Activated CD8-positive, alpha-beta T cell treated with anti-CD3 and anti-CD28 coated beads for 36 hours (primary cell): ENCODE measurements around the gene ANP32A. TPM values are rescaled to one million over a fixed set of nuclear protein-coding genes. Genes with fewer than 3 reads are reported as not detected.

Experiments
- ATAC-seq: fragments of 200-7000 bp; cut with Tn5 transposase; one replicate; pipeline ENCODE4 v1.10.0; 2021; ENCODE audit warnings: mild to moderate bottlenecking, moderate library complexity
- CTCF ChIA-PET: fragments of 350-600 bp; sonication (Branson Sonifier 250); formaldehyde crosslinking; loops from one replicate; lab custom pipeline; 2021; ENCODE audit warnings: antibody characterized with exemption; lab: Charles Lee
- POLR2A ChIA-PET: fragments of 350-600 bp; sonication (Branson Sonifier 250); formaldehyde crosslinking; loops from one replicate; lab custom pipeline; 2021; ENCODE audit warnings: antibody characterized with exemption; lab: Charles Lee
- DNase-seq: peaks from one replicate; pipeline ENCODE4 v3.0.0-alpha.2; 2020
- H3K27ac Mint-ChIP-seq: one replicate; pipeline ENCODE4 v1.8.0; 2021; ENCODE audit warnings: mild to moderate bottlenecking, mixed read lengths
- H3K27me3 Mint-ChIP-seq: one replicate; pipeline ENCODE4 v1.8.0; 2021; ENCODE audit warnings: mixed read lengths
- H3K36me3 Mint-ChIP-seq: one replicate; pipeline ENCODE4 v1.8.0; 2021; ENCODE audit warnings: low read depth, mixed read lengths
- H3K4me1 Mint-ChIP-seq: one replicate; pipeline ENCODE4 v1.8.0; 2021; ENCODE audit warnings: low read depth, mixed read lengths
- H3K4me3 Mint-ChIP-seq: one replicate; pipeline ENCODE4 v1.8.0; 2021; ENCODE audit warnings: mild to moderate bottlenecking, moderate library complexity, mixed read lengths
- H3K9me3 Mint-ChIP-seq: one replicate; pipeline ENCODE4 v1.8.0; 2021; ENCODE audit warnings: mixed read lengths
- CTCF ChIP-seq: fragments of 200-600 bp; IDR thresholded peaks from one replicate; pipeline ENCODE4 v1.8.0; 2022; ENCODE audit warnings: antibody characterized with exemption, mild to moderate bottlenecking
- intact Hi-C: fragments of 100-400 bp; cut with micrococcal nuclease; formaldehyde crosslinking; loops from one replicate; pipeline ENCODE4 v1.10.0; 2022
- total RNA-seq, 2 experiments: library from RNA; stranded (reverse); gene quantifications; one replicate each; pipeline ENCODE4 v1.2.3, GENCODE V29; 2021

Gene ANP32A
- total RNA-seq, 2 experiments from 2014 or later: 239 to 246 TPM

- TF ChIP-seq CTCF: no peak
- CTCF ChIA-PET: interaction anchor here (0.8 to 8.4 kb wide), 5 partner anchors 14 to 222 kb away, joined by 3 to 55 read pairs (median 3); no protein-coding TSS in a partner anchor
- Mint-ChIP-seq H3K4me1 (peaks cover 39% of the 10 kb centered on the region), H3K27me3 (no peaks in the 10 kb centered on the region), H3K9me3 (no peaks in the 10 kb centered on the region), H3K36me3 (peaks cover 51% of the 10 kb centered on the region), H3K4me3 (no peak overlapping the region), H3K27ac (peak overlapping the region; percentile 31)
- POLR2A ChIA-PET: interaction anchor here (0.7 to 2.6 kb wide), 3 partner anchors 26 to 39 kb away, joined by 3 to 11 read pairs (median 4); partner anchors contain the start of gene ANP32A
- intact Hi-C loops: no loop called here
- ATAC-seq: no peak
- DNase-seq: no peak
Measured at GRCh38 chr15:68781217-68781616, 39.5 kb downstream of the ANP32A start.

GRCh38 chr15:68778876-68779275 lies 41.8 kb downstream of the ANP32A start:
- no peak for ATAC-seq
- Mint-ChIP-seq H3K36me3 (peaks cover 38% of the 10 kb centered on the region), H3K4me1 (peaks cover 24% of the 10 kb centered on the region), H3K27me3 (no peaks in the 10 kb centered on the region), H3K27ac (no peak overlapping the region), H3K4me3 (no peak overlapping the region), H3K9me3 (peaks cover 5% of the 10 kb centered on the region)
- no peak for TF ChIP-seq CTCF
- intact Hi-C loops: no loop called here
- ChIA-PET CTCF (interaction anchor here (0.8 to 8.4 kb wide), 6 partner anchors 9 to 146 kb away, joined by 3 to 55 read pairs (median 4); no protein-coding TSS in a partner anchor), POLR2A (no interaction called here)
- no peak for DNase-seq

GRCh38 chr15:68776477-68777270 lies 44.0 kb downstream of the ANP32A start:
- TF ChIP-seq CTCF: no peak
- H3K27ac Mint-ChIP-seq: no peak overlapping the region
- intact Hi-C loops: no loop called here
- no peak overlapping the region for H3K4me3 Mint-ChIP-seq
- ATAC-seq (peak; percentile 30), DNase-seq (no peak)
- H3K27me3 Mint-ChIP-seq: no peaks in the 10 kb centered on the region
- H3K4me1 Mint-ChIP-seq: peaks cover 3% of the 10 kb centered on the region
- peaks cover 18% of the 10 kb centered on the region for H3K36me3 Mint-ChIP-seq
- H3K9me3 Mint-ChIP-seq: peaks cover 5% of the 10 kb centered on the region
- ChIA-PET CTCF (no interaction called here), POLR2A (no interaction called here)

- Mint-ChIP-seq H3K9me3 (peaks cover 5% of the 10 kb centered on the region), H3K4me1 (peaks cover 2% of the 10 kb centered on the region), H3K4me3 (no peak overlapping the region), H3K36me3 (peaks cover 18% of the 10 kb centered on the region), H3K27ac (no peak overlapping the region), H3K27me3 (no peaks in the 10 kb centered on the region)
- POLR2A ChIA-PET: no interaction called here
- ATAC-seq (peak; percentile 20), DNase-seq (no peak)
- intact Hi-C loops: no loop called here
- no peak for TF ChIP-seq CTCF
- CTCF ChIA-PET: no interaction called here
Measured at GRCh38 chr15:68775671-68776476, 44.8 kb downstream of the ANP32A start.
